GM12872 (cell line): ENCODE measurements around the gene GPR17.

Experiments
- CTCF ChIP-seq: IDR thresholded peaks from 3 replicates; pipeline ENCODE4 v1.5.1; 2011; ENCODE audit warnings: low read depth, mild to moderate bottlenecking, low read length, moderate library complexity; ENCODE audit not compliant: insufficient read depth

The GPR17 gene

GRCh38 chr2:127679680-127680361 is 33.9 kb downstream of the GPR17 start:
- no peak for TF ChIP-seq CTCF

GRCh38 chr2:127680706-127681287 is 34.8 kb downstream of the GPR17 start:
- no peak for TF ChIP-seq CTCF

- no peak for TF ChIP-seq CTCF
Measured at GRCh38 chr2:127681288-127681804, 35.4 kb downstream of the GPR17 start.

- no peak for TF ChIP-seq CTCF
Measured at GRCh38 chr2:127681976-127682857, 36.3 kb downstream of the GPR17 start.

GRCh38 chr2:127683056-127683455 is 37.1 kb downstream of the GPR17 start:
- TF ChIP-seq CTCF, result no peak

- TF ChIP-seq CTCF, result no peak
Measured at GRCh38 chr2:127683757-127684156, 37.8 kb downstream of the GPR17 start.
